Dendritic cell treated with granulocyte-macrophage colony-stimulating factor and Interleukin-4, amounts not matched to agents 40 ng/mL and 50 ng/mL, for 4 days (primary cell): ENCODE measurements around the gene OTUD5.
A peak's percentile ranks its signal among the peaks of the same experiment; 100 is the strongest.

ENCODE experiments used
- H3K27ac Mint-ChIP-seq: one replicate; pipeline ENCODE4 v1.8.0; 2022; ENCODE audit warnings: mild to moderate bottlenecking, mixed read lengths
- H3K27me3 Mint-ChIP-seq: one replicate; pipeline ENCODE4 v1.8.0; 2022; ENCODE audit warnings: mild to moderate bottlenecking, mixed read lengths
- H3K36me3 Mint-ChIP-seq: one replicate; pipeline ENCODE4 v1.8.0; 2022; ENCODE audit warnings: low read depth, mixed read lengths
- H3K4me1 Mint-ChIP-seq: one replicate; pipeline ENCODE4 v1.8.0; 2022; ENCODE audit warnings: low read depth, mixed read lengths
- H3K4me3 Mint-ChIP-seq: one replicate; pipeline ENCODE4 v1.8.0; 2022; ENCODE audit warnings: mild to moderate bottlenecking, moderate library complexity, mixed read lengths
- H3K9me3 Mint-ChIP-seq: one replicate; pipeline ENCODE4 v1.8.0; 2022; ENCODE audit warnings: mixed read lengths
- intact Hi-C: fragments of 100-400 bp; cut with micrococcal nuclease; formaldehyde crosslinking; loops from one replicate; pipeline ENCODE4 v1.15.0; 2022

OTUD5 gene

GRCh38 chrX:48965959-48966358 lies 8.6 kb upstream of the OTUD5 start:
- intact Hi-C loops = no loop called here
- H3K27ac Mint-ChIP-seq = no peak overlapping the region
- H3K4me1 Mint-ChIP-seq = peaks cover 11% of the 10 kb centered on the region
- H3K9me3 Mint-ChIP-seq = no peaks in the 10 kb centered on the region
- no peak overlapping the region for H3K4me3 Mint-ChIP-seq
- H3K27me3 Mint-ChIP-seq = peaks cover 6% of the 10 kb centered on the region
- H3K36me3 Mint-ChIP-seq = no peaks in the 10 kb centered on the region

GRCh38 chrX:48961585-48962091 lies 4.2 kb upstream of the OTUD5 start:
- Mint-ChIP-seq H3K27me3 (no peaks in the 10 kb centered on the region), H3K4me3 (no peak overlapping the region), H3K36me3 (peaks cover 12% of the 10 kb centered on the region), H3K27ac (no peak overlapping the region), H3K9me3 (no peaks in the 10 kb centered on the region), H3K4me1 (peaks cover 23% of the 10 kb centered on the region)
- intact Hi-C loops = no loop called here

GRCh38 chrX:48960291-48960690 lies 2.9 kb upstream of the OTUD5 start:
- H3K36me3 Mint-ChIP-seq = peaks cover 21% of the 10 kb centered on the region
- intact Hi-C loops = no loop called here
- H3K27ac Mint-ChIP-seq = peak overlapping the region; percentile 60
- no peaks in the 10 kb centered on the region for H3K9me3 Mint-ChIP-seq
- H3K4me1 Mint-ChIP-seq = peaks cover 28% of the 10 kb centered on the region
- no peaks in the 10 kb centered on the region for H3K27me3 Mint-ChIP-seq
- H3K4me3 Mint-ChIP-seq = no peak overlapping the region

- H3K4me3 Mint-ChIP-seq = peak overlapping the region; percentile 98
- intact Hi-C loops = loop anchor here (2.0 to 5.0 kb wide), 3 partner anchors 44 to 82 kb away; partner anchors contain the start of genes GRIPAP1, PQBP1 and TIMM17B
- H3K27ac Mint-ChIP-seq = peak overlapping the region; percentile 100
- H3K27me3 Mint-ChIP-seq = no peaks in the 10 kb centered on the region
- H3K4me1 Mint-ChIP-seq = peaks cover 41% of the 10 kb centered on the region
- H3K36me3 Mint-ChIP-seq = peaks cover 33% of the 10 kb centered on the region
- H3K9me3 Mint-ChIP-seq = no peaks in the 10 kb centered on the region
These were observed 1.3 kb upstream of the OTUD5 start for GRCh38 chrX:48958635-48959094.

- Mint-ChIP-seq H3K9me3 (no peaks in the 10 kb centered on the region), H3K36me3 (peaks cover 37% of the 10 kb centered on the region), H3K27ac (peak overlapping the region; percentile 100), H3K4me1 (peaks cover 47% of the 10 kb centered on the region), H3K27me3 (no peaks in the 10 kb centered on the region), H3K4me3 (peak overlapping the region; percentile 98)
- intact Hi-C loops = loop anchor here (2.0 to 5.0 kb wide), 3 partner anchors 45 to 83 kb away; partner anchors contain the start of genes GRIPAP1, PQBP1 and TIMM17B
These were observed 624 bp upstream of the OTUD5 start for GRCh38 chrX:48957827-48958634.

GRCh38 chrX:48956728-48957414 lies 536 bp downstream of the OTUD5 start:
- H3K27ac Mint-ChIP-seq = peak overlapping the region; percentile 58
- no peaks in the 10 kb centered on the region for H3K9me3 Mint-ChIP-seq
- H3K36me3 Mint-ChIP-seq = peaks cover 37% of the 10 kb centered on the region
- intact Hi-C loops = loop anchor here (5.0 kb wide), 1 partner anchor 60 kb away; the partner anchor contains the start of genes PQBP1 and TIMM17B
- no peaks in the 10 kb centered on the region for H3K27me3 Mint-ChIP-seq
- peak overlapping the region; percentile 74 for H3K4me3 Mint-ChIP-seq
- peaks cover 57% of the 10 kb centered on the region for H3K4me1 Mint-ChIP-seq

GRCh38 chrX:48948589-48948988 lies 8.8 kb downstream of the OTUD5 start:
- H3K4me1 Mint-ChIP-seq = peaks cover 37% of the 10 kb centered on the region
- H3K4me3 Mint-ChIP-seq = no peak overlapping the region
- H3K9me3 Mint-ChIP-seq = no peaks in the 10 kb centered on the region
- intact Hi-C loops = loop anchor here (5.0 kb wide), 1 partner anchor 46 kb away; no protein-coding TSS in a partner anchor
- no peaks in the 10 kb centered on the region for H3K27me3 Mint-ChIP-seq
- no peak overlapping the region for H3K27ac Mint-ChIP-seq
- peaks cover 56% of the 10 kb centered on the region for H3K36me3 Mint-ChIP-seq

GRCh38 chrX:48945517-48946348 lies 11.7 kb downstream of the OTUD5 start:
- Mint-ChIP-seq H3K4me1 (peaks cover 39% of the 10 kb centered on the region), H3K4me3 (no peak overlapping the region), H3K9me3 (no peaks in the 10 kb centered on the region), H3K27ac (no peak overlapping the region), H3K36me3 (peaks cover 76% of the 10 kb centered on the region), H3K27me3 (no peaks in the 10 kb centered on the region)
- intact Hi-C loops = loop anchor here (5.0 kb wide), 1 partner anchor 43 kb away; no protein-coding TSS in a partner anchor

GRCh38 chrX:48942895-48943294 lies 14.5 kb downstream of the OTUD5 start:
- no peaks in the 10 kb centered on the region for H3K9me3 Mint-ChIP-seq
- H3K4me1 Mint-ChIP-seq = peaks cover 60% of the 10 kb centered on the region
- intact Hi-C loops = no loop called here
- no peak overlapping the region for H3K27ac Mint-ChIP-seq
- peaks cover 78% of the 10 kb centered on the region for H3K36me3 Mint-ChIP-seq
- no peaks in the 10 kb centered on the region for H3K27me3 Mint-ChIP-seq
- no peak overlapping the region for H3K4me3 Mint-ChIP-seq

GRCh38 chrX:48940404-48940955 lies 16.9 kb downstream of the OTUD5 start:
- no peak overlapping the region for H3K4me3 Mint-ChIP-seq
- no peak overlapping the region for H3K27ac Mint-ChIP-seq
- H3K9me3 Mint-ChIP-seq = no peaks in the 10 kb centered on the region
- H3K4me1 Mint-ChIP-seq = peaks cover 71% of the 10 kb centered on the region
- intact Hi-C loops = no loop called here
- H3K27me3 Mint-ChIP-seq = no peaks in the 10 kb centered on the region
- peaks cover 77% of the 10 kb centered on the region for H3K36me3 Mint-ChIP-seq

- intact Hi-C loops = no loop called here
- Mint-ChIP-seq H3K27ac (peak overlapping the region; percentile 88), H3K9me3 (no peaks in the 10 kb centered on the region), H3K4me3 (no peak overlapping the region), H3K4me1 (peaks cover 79% of the 10 kb centered on the region), H3K36me3 (peaks cover 85% of the 10 kb centered on the region), H3K27me3 (no peaks in the 10 kb centered on the region)
These were observed 17.7 kb downstream of the OTUD5 start for GRCh38 chrX:48939524-48940228.

GRCh38 chrX:48938721-48939425 lies 18.5 kb downstream of the OTUD5 start:
- peaks cover 85% of the 10 kb centered on the region for H3K36me3 Mint-ChIP-seq
- H3K4me1 Mint-ChIP-seq = peaks cover 76% of the 10 kb centered on the region
- intact Hi-C loops = no loop called here
- H3K27ac Mint-ChIP-seq = peak overlapping the region; percentile 88
- H3K9me3 Mint-ChIP-seq = no peaks in the 10 kb centered on the region
- H3K27me3 Mint-ChIP-seq = no peaks in the 10 kb centered on the region
- H3K4me3 Mint-ChIP-seq = no peak overlapping the region
